Stimulated activated CD8-positive, alpha-beta memory T cell treated with anti-CD3 and anti-CD28 coated beads, Interleukin-7, amount 100 ng/mL, for 48 hours (primary cell): ENCODE results near the gene GMPPB.
A peak's percentile ranks its signal among the peaks of the same experiment; 100 is the strongest.

Experiments used
- DNase-seq, 2 donors: peaks; one replicate each; pipeline ENCODE4 v3.0.0-alpha.2; 2020; ENCODE audit warnings: low read depth in 1 of 2; ENCODE audit errors: extremely low read depth in 1 of 2

Gene GMPPB

GRCh38 chr3:49673121-49673714 is 50.5 kb downstream of the GMPPB start:
- DNase-seq = no peak

- peak; percentile 44 to 52 for DNase-seq
These were observed 52.2 kb downstream of the GMPPB start for GRCh38 chr3:49671291-49672288.

- no peak for DNase-seq
These were observed 52.8 kb downstream of the GMPPB start for GRCh38 chr3:49670940-49671290.
